Stimulated activated CD8-positive, alpha-beta memory T cell treated with anti-CD3 and anti-CD28 coated beads, Interleukin-7, amount 100 ng/mL, for 48 hours (primary cell): ENCODE measurements around the gene ADPGK.
"Not testable (repeated sequence)": the region's sequence is repeated elsewhere in the genome, so short reads cannot be mapped to it uniquely, and the experiment has no call there.

Experiments used
- DNase-seq, 2 donors: peaks; one replicate each; pipeline ENCODE4 v3.0.0-alpha.2; 2020; ENCODE audit warnings: low read depth in 1 of 2; ENCODE audit errors: extremely low read depth in 1 of 2

ADPGK gene

DNA sequence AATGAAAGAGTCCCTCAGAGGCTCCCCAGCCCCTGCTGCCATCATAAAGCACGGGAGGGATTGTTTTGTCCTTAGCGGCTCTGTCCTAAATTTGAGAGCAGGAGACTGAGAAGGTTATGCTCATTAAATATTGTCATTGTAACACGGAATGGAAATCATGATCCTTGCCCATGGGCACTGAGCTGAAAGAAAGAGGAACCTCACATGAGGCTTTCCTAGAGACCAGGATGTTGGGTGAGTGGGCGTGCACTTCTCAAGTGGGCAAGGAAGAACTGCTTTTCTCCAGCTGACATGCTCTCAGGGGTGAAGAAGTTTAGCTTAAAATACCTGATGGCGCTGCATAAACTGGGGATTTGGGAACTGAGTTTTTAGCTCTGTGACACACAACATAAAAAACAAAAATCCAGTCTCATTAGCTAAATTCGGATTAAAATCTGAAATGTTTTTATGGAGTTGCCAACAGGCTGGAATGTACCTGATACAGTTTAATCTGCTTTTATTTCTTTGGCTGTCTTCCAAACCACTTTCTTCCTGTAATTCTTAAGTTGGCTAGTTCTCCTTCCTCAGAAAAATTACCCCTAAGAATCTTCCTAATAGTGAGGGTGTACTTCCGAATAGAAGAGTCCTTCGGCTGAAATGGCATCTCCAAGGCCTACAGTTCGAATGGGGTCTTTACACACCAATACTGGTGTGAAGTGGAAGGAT lies 31.7 kb downstream of the ADPGK start:
- no peak for DNase-seq

DNA sequence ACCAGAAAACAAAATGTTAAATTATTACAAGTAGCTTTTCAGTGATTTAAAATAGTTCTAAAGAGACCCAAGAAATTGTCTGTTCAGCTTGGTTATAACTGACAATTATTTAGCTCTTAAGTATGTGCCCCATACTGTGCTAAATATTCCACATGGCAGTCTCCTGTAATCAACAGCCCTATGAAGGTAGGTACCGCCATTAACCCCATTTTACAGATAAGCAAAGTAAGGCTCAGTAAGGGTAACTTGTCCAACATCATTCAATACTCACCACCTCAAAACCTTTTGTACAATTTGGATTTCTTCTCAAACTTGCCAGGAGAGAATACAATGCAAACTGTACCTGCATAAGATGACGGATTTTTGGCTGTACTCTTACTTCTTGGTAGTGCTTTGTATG lies 33.9 kb downstream of the ADPGK start:
- no peak for DNase-seq

DNA sequence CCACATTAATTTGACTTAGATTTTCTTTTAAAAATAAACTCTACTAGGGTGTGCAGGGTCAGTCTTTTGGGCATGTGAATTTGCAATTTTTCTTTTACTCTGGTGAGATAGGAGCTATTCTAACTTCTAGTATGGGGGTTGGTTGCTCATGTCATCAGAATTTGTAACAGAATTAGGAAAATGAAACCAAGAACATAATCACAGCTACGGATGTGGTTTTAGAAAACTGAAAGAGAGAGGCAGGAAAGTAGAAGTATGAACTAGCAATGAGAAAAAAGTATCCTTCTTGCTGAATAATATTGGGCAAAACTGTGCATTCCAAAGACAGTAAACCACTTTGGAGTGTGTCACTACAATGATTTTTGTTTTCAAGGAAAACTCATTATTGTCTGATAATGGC lies 43.3 kb downstream of the ADPGK start:
- DNase-seq: no peak

DNA sequence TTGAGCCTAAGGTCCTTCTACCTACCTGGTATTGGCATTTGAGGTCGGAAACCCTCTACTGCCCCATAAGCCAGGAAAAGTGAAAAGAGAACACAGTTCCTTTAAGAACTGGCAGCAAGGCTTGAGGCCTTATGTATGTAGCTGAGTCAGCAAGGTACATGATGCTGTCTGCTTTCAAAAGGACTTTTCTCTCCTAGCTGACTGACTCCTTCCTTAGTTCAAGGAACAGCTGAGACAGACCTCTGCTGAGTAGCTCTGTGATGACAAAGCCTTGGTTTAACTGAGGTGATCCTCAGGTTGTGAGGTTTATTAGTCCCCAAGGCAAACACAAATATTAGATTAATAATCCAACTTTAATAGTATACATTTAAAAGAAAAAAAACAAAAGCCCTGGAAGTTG lies 45.8 kb downstream of the ADPGK start:
- DNase-seq: no peak

DNA sequence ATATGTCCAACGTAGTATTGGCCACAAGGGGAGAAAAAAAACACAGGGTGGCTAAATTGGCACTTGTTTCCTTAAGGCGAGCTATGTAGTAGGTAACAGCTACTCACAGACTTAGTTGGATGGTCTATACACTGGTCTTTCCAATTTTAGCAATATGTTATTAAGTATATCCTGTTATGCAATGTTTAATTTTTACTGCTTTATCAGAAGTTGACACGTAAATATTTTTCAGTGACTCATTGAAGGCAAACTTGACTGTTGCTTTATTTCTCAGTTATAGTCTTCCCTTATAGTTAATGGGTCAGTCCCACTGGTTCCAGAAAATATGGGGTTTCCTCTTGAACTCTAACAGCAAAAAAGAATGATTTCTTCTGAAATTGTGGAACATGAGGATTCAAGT lies 46.5 kb downstream of the ADPGK start:
- no peak for DNase-seq

DNA sequence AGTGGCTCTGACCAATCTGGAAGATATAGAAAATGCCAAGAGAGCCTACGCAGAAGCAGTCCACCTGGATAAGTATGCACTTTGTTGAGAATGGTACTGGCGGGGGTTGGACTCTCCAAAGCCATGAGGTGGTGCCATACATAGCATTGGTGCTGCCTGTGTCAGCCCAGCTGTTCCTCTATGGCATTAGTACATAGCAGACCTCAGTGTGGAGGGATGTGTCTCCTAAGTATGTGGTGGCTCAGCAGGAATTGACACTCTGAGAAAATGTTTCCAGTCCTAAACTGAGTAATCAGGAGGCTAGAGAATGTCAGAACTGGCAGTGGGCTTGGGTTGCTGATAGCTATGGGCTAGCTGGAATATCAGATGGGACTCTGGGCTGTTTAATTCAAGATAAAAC lies 48.4 kb downstream of the ADPGK start:
- DNase-seq: no peak

DNA sequence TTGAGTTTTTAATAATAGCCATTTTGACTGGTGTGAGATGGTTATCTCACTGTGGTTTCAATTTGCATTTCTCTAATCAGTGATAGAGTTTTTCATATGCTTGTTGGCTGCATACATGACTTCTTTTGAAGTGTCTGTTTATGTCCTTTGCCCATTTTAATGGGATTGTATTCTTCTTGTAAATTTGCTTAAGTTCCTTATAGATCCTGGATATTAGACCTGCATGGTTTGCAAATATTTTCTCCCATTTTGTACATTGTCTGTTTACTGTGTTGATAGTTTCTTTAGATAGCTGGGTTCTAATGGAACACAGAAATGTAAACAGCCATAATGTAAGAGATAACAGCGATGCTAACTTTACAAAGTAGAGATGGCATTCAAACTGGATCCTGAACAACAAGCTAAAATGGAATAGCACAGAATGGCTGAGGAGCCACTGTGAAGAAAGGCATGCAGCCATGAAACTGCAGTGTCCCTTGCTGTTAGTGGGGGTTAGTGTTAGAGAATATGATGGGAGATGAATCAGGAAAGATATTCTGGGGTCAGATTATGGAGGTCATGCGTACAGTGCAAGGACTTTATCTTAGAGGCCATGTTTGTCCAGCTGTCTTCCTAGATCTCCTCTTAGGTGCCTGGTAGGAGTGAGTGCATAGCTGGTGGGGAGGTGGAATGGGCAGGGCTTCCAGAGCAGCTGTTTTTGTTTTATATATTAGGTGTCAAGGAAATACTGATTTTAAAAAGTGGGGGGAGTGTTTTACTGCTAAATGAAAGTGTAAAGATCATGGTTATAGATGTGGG lies 49.4 kb downstream of the ADPGK start:
- no peak for DNase-seq

DNA sequence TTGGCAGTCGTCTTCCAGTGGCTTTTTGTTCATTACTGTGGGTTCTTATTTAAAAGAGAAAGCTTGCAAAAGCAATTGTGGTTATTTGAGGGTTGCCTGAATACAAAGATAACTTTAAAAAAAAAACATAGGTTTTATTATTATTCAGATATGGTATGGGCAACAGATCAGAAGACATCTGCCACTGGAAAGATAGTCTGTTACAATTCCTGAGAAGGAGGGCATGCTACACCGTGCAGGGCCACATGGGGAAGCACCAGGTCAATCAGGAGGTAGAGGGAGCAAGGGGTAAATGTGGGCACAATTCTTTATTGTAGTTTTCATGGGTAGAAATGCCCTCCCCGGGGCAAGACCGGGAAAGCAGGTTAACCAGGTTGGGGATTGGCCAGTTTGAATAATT lies 51.0 kb downstream of the ADPGK start:
- no peak for DNase-seq

DNA sequence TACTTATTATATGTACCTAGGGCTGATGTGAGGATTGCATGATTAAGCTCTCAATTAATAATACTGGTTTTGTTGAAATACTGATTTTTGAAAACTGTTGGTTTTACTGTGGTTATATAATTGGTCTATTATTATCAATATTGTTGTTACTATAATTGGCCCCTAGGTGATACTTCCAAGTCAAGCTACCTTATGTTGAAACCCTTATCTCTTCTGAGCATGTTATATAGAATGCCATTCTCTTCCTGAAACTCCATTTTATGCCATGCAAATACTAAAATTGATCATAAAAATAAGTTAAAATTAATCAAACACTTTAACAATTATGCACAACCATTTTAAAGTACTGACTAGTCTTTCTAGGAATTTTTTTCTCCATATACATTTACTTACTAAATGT lies 51.5 kb downstream of the ADPGK start:
- DNase-seq: no peak

DNA sequence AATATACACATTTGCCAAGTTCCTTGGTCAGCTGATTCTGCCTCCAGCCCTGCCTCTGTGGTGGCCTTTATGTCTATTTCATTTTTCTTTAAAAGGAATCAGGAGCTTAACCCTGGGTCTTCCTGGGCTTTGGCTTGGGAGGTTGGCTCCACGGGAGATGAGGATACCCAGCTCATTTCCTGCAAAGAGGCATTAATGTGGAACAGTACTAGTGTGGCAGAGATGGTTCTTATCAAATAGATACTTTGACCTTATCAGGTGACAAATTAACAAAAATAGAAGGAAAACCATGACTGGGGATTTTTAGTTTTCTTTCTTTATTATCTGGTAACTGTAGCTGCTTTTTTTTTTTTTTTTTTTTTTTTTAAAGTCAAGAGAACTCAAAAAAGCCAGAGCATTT lies 54.7 kb downstream of the ADPGK start:
- DNase-seq: no peak

DNA sequence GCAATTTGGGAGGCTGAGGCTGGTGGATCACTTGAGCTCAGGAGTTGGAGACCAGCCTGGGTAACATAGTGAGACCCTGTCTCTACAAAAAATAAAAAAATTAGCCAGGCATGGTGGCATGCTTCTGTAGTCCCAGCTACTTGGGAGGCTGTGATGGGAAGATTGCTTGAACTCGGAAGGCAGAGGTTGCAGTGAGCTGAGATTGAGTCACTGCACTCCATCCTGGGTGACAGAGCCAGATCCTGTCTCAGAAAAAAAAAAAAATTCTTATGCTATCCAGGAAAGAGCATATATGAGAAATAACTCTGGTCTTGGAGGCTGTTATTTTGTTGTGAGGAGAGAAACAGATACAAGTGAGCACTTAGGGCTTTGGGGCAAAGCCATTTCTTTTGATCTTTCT lies 55.3 kb downstream of the ADPGK start:
- DNase-seq: not testable (repeated sequence)

DNA sequence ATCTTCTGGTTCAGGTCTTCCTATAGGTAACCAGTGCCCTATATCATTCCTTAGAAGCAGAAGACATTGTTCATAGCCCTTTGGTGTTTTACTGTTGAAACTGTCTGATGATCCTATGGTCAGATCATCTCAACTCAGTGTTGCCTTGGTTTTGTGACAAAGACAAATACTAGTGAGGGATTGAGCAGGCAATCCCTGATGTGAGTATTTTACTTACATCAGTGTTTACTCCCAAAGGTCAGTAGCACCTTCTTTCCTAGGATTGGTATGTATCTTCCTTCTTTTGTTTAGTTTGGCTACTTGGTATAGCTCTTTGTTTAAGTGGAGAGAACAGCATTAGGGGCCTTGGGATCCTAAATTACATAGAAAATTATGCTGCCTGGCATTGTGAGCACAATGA lies 56.4 kb downstream of the ADPGK start:
- no peak for DNase-seq

DNA sequence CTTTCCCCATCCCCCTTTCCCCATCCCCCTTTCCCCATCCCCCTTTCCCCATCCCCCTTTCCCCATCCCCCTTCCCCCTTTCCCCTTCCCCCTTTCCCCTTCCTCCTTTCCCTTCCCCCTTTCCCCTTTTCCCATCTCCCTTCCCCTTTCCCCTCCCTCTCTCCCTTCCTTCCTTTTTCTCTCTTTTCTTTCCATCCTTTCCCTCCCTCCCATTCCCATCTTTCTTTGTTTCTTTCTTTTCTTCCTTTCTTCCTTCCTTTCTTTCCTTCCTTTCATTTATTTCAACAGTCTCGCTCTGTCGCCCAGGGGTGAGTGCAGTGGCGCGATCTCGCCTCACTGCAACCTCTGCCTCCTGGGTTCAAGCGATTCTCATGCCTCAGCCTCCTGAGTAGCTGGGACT lies 57.7 kb downstream of the ADPGK start:
- DNase-seq: not testable (repeated sequence)

DNA sequence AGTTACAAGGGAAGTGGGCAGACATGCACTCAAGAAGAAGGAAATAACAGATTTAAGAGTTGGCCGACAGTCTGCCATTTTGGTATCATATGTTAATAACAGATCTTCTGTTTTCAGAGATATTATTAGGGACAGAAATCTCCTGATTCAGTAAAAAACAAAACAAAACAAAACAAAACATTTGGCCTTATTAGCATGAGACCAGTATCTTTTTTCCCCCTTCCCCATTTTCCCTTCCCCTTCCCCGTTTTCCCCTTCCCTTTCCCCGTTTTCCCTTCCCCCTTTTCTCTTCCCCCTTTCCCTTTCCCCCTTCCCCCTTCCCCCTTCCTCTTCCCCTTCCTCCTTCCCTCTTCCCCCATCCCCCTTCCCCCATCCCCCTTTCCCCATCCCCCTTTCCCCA lies 58.1 kb downstream of the ADPGK start:
- no peak for DNase-seq

DNA sequence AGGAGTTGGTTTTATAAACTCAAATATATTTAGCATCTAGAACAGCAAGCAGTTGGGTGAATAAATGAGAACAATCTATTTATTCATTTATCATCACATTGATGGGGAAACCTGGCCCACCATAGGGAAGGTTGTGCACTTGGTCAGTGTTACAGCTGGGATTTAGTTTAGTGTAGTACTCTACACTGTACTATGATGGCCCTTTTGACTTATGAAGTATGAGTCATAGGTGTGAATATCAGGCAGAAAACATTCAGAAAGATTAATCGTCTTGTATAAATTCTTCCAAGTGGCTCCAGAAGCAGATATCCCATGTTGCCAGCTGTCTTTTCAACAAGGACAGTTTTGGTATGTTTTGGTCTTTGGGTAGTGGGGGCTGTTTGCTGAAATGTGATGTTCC lies 59.5 kb downstream of the ADPGK start:
- DNase-seq: no peak

DNA sequence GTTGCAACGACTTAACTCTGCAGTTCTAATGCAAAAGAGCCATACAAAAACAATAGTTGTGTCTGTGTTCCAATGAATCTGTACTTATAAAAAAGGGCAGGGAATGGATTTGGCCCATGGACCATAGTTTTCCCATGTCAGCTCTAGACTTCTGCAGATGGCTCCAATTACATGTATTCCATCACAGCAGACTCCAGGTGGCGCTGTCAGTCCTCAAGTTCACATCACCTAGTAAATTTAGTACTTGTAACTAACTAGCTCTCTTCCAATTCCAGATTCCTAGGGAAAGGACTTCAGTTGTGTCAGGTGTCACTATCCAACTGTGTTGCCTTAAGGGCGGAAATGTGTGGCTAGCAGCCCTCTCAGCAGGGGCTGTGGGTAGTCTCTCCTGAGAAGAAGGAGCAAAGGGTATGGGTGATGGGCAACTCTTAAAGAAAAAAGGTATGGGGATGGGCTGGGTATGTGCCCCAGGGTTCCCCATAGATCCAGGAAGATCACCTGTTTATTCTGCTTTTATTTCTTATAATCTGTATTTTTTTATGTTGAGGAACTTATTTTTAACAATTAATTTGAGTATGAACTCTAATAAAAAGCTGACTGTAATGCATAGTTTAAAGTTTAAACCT lies 61.4 kb downstream of the ADPGK start:
- DNase-seq: peak; percentile 1 to 40

DNA sequence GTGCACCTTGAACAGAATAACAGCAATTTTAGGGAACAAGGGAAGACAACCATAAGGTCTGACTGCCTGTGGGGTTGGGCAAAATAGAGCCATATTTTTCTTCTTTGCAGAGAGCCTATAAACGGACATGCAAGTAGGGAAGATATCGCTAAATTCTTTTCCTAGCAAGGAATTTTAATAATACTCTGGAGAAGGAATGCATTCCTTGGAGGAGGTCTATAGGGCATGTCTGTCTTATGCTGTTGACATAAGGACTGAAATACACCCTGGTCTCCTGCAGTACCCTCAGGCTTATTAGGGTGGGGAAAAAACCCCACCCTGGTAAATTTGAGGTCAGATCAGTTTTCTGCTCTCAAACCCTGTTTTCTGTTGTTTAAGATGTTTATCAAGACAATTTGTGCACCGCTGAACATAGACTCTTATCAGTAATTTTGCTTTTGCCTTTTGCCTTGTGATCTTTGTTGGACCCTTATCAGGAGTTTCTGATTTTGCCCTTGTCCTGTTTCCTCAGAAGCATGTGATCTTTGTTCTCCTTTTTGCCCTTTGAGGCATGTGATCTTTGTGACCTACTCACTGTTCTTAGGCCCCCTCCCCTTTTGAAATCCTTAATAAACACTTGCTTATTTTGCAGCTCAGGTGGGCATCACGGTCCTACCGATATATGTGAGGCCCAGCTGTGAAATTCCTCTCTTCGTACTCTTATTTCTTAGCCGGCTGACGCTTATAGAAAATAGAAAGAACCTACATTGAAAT lies 74.8 kb downstream of the ADPGK start:
- not testable (repeated sequence) for DNase-seq

DNA sequence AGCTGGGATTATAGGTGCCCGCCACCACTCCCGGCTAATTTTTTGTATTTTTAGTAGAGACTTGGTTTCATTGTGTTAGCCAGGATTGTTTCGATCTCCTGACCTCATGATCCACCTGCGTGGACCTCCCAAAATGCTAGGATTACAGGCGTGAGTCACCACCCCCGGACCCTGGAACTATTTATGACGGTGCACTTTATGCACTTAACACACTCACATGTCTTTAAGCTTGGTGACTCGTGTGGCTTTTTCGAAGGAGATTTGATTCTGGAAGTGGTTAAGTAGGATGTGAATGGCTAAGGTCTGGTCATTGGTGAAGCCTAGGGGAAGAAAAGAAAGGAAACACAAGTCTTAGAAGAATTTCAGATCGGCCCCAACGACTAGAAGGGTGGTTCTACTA lies 77.3 kb downstream of the ADPGK start:
- no peak for DNase-seq
